Measurements from ENCODE around the gene MED22. TPM values are rescaled to one million over a fixed set of nuclear protein-coding genes. Genes with fewer than 3 reads are reported as not detected.
A peak's percentile ranks its signal among the peaks of the same experiment; 100 is the strongest.

Gene MED22
- total and polyA plus RNA-seq, 2 of the 8 experiments (the other 6 are each of a cell fraction or from before 2014, with no cell fraction given): 56.4 to 68.4 TPM

- no peak overlapping the region for H3K56ac ChIP-seq (replicated peaks; ENCODE audit: insufficient read length, low read depth, low read length)
- H3K79me2 ChIP-seq (ENCODE audit: control insufficient read depth in 1 of 2, insufficient read depth in 2 of 2, low read length in 2 of 2): peaks cover 5 to 27% of the 10 kb centered on the region in 2 experiments
- no peaks in the 10 kb centered on the region; the same call in 1 of the 2 replicates for H3K79me1 ChIP-seq (ENCODE audit: low read depth, low read length)
- H3K23me2 ChIP-seq (ENCODE audit: low read depth, low read length): peaks cover 8% of the 10 kb centered on the region; the same call in 1 of the 2 replicates
- H3K27me3 ChIP-seq (replicated peaks in 1 of 4; ENCODE audit: control insufficient read depth in 3 of 4, extremely low read depth in 1 of 4, insufficient read depth in 3 of 4, low read length in 3 of 4): no peaks in the 10 kb centered on the region
- H3K4me2 ChIP-seq (ENCODE audit: insufficient read depth in 1 of 2, low read depth in 2 of 2, low read length in 2 of 2): no peak overlapping the region
- no peak overlapping the region for H3K4me3 ChIP-seq (ENCODE audit: extremely low read depth in 1 of 4, insufficient read depth in 2 of 4, low read depth in 3 of 4, low read length in 4 of 4)
- peaks cover 0 to 5% (median 3%) of the 10 kb centered on the region in 4 experiments; a peak in 4 of 7 replicates for H3K4me1 ChIP-seq (replicated peaks in 1 of 4; ENCODE audit: control insufficient read depth in 3 of 4, insufficient read depth in 4 of 4, low read length in 3 of 4)
- peaks cover 20 to 45% (median 39%) of the 10 kb centered on the region in 4 experiments for H3K36me3 ChIP-seq (ENCODE audit: control insufficient read depth in 2 of 4, insufficient read depth in 4 of 4, low read length in 3 of 4)
- H4K8ac ChIP-seq (ENCODE audit: extremely low read depth, insufficient read depth, low read length): no peak overlapping the region
- no peak overlapping the region for H2AK5ac ChIP-seq (ENCODE audit: low read depth, low read length)
- WGBS, 2 experiments (ENCODE audit: extremely low coverage in 1 of 2, insufficient coverage in 1 of 2, insufficient read length in 1 of 2, insufficient replicate concordance in 2 of 2, low coverage in 1 of 2, low lambda C conversion rate in 2 of 2, missing lambda C conversion rate in 1 of 2): 83% methylated on average over 14 of the region's 14 CpGs; no CpG with 5 or more reads in 1 of the 2 experiments
- H2BK20ac ChIP-seq (ENCODE audit: low read length): no peak overlapping the region
- H3K4ac ChIP-seq (replicated peaks; ENCODE audit: insufficient read length, low read depth, low read length): no peak overlapping the region
- H3K27ac ChIP-seq (ENCODE audit: low read depth, low read length): no peak overlapping the region
- no peak overlapping the region for H2BK12ac ChIP-seq (ENCODE audit: low read depth, low read length)
- H3K9me3 ChIP-seq (ENCODE audit: insufficient read depth in 2 of 2, low read depth in 1 of 2, low read length in 1 of 2): no peaks in the 10 kb centered on the region
- H2BK5ac ChIP-seq (ENCODE audit: low read depth, low read length): no peak overlapping the region
- peak; percentile 65 to 83 for DNase-seq (ENCODE audit: low read depth in 1 of 2, low spot score in 2 of 2)
- POLR2A ChIA-PET (ENCODE audit: partially characterized antibody): interaction anchor here (0.7 to 16.1 kb wide), 18 partner anchors 2 to 322 kb away, joined by 3 to 461 read pairs (median 6); partner anchors contain the start of genes CACFD1, MED22, RPL7A and STKLD1
- no peak for FAIRE-seq
- H4K91ac ChIP-seq (replicated peaks; ENCODE audit: insufficient read length, low read length): no peak overlapping the region
- H4K20me1 ChIP-seq (replicated peaks in 1 of 2; ENCODE audit: control insufficient read depth in 1 of 2, insufficient read depth in 2 of 2, low read length in 2 of 2): peaks cover 6% of the 10 kb centered on the region in 2 experiments
- H3K9ac ChIP-seq (replicated peaks in 1 of 4; ENCODE audit: extremely low read depth in 1 of 4, low read depth in 3 of 4, low read length in 3 of 4): no peak overlapping the region
- no peak overlapping the region for H4K5ac ChIP-seq (ENCODE audit: insufficient read length, low read depth, low read length)
- CTCF ChIA-PET (ENCODE audit: partially characterized antibody): interaction anchor here (0.6 to 2.6 kb wide), 14 partner anchors 8 to 165 kb away, joined by 3 to 14 read pairs (median 5); no protein-coding TSS in a partner anchor
- H3K23ac ChIP-seq (ENCODE audit: insufficient read length): no peak overlapping the region
- no peak overlapping the region for H2BK120ac ChIP-seq (replicated peaks; ENCODE audit: low read depth, low read length)
- no peak overlapping the region for H3K18ac ChIP-seq (ENCODE audit: extremely low read depth, low read length)
- no peak overlapping the region for H3K14ac ChIP-seq (ENCODE audit: insufficient read length)
- H2BK15ac ChIP-seq (ENCODE audit: low read length): no peak overlapping the region
- no peak overlapping the region for H2AFZ ChIP-seq (ENCODE audit: low read length)
- TF ChIP-seq RXRA (IDR thresholded peaks at IDR 0.05; ENCODE audit: insufficient read depth, low read depth, low read length): no peak
- no peak for TF ChIP-seq KDM1A (IDR thresholded peaks at IDR 0.05; ENCODE audit: borderline replicate concordance, low read length)
- TF ChIP-seq EP300 (IDR thresholded peaks at IDR 0.05; ENCODE audit: borderline replicate concordance in 1 of 2, low read depth in 2 of 2, low read length in 2 of 2): no peak
- no peak for TF ChIP-seq USF2 (IDR thresholded peaks at IDR 0.05; ENCODE audit: low read length)
Measured at GRCh38 chr9:133351908-133352634, 4.1 kb upstream of the MED22 start.

Measured in H1 (cell line).